Fibroblast of lung (primary cell): ENCODE measurements around the gene CROCC2.

ENCODE experiments used
- EZH2 ChIP-seq: IDR thresholded peaks from 2 replicates; pipeline ENCODE4 v1.5.1; 2012; ENCODE audit warnings: low read length, control low read depth, mild to moderate bottlenecking; ENCODE audit errors: missing control alignments
- TF ChIP-seq, protein P1 (sequence below), 2 donors: IDR thresholded peaks in 1 of 2; conservative IDR thresholded peaks in 1 of 2; 1 replicate in 1 of 2; 2 replicates in 1 of 2; pipeline ENCODE4 v1.5.1; 2011 to 2012; ENCODE audit warnings: low read length in 2 of 2, control low read depth in 1 of 2, inconsistent platforms in 1 of 2, low read depth in 1 of 2, mild to moderate bottlenecking in 1 of 2

- TF ChIP-seq, protein P1, sequence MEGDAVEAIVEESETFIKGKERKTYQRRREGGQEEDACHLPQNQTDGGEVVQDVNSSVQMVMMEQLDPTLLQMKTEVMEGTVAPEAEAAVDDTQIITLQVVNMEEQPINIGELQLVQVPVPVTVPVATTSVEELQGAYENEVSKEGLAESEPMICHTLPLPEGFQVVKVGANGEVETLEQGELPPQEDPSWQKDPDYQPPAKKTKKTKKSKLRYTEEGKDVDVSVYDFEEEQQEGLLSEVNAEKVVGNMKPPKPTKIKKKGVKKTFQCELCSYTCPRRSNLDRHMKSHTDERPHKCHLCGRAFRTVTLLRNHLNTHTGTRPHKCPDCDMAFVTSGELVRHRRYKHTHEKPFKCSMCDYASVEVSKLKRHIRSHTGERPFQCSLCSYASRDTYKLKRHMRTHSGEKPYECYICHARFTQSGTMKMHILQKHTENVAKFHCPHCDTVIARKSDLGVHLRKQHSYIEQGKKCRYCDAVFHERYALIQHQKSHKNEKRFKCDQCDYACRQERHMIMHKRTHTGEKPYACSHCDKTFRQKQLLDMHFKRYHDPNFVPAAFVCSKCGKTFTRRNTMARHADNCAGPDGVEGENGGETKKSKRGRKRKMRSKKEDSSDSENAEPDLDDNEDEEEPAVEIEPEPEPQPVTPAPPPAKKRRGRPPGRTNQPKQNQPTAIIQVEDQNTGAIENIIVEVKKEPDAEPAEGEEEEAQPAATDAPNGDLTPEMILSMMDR (conservative IDR thresholded peaks at IDR 0.05 in 1 of 2, IDR thresholded peaks at IDR 0.05 in 1 of 2; ENCODE audit: low read depth in 1 of 2, low read length in 2 of 2): no peak
- no peak for TF ChIP-seq EZH2
These were observed 28.6 kb downstream of the CROCC2 start for GRCh38 chr2:240934701-240935102.
